Glomerular visceral epithelial cell (primary cell): Measurements from ENCODE around the gene TXNDC11.
A peak's percentile ranks its signal among the peaks of the same experiment; 100 is the strongest.

Source experiments
- DNase-seq: peaks from one replicate; pipeline ENCODE4 v3.0.0-alpha.2; 2016; ENCODE audit errors: extremely low spot score

The TXNDC11 gene

GRCh38 chr16:11660565-11660964 is 82.1 kb downstream of the TXNDC11 start:
- DNase-seq = no peak

GRCh38 chr16:11658896-11659708 is 83.6 kb downstream of the TXNDC11 start:
- no peak for DNase-seq

GRCh38 chr16:11657556-11657955 is 85.1 kb downstream of the TXNDC11 start:
- DNase-seq = no peak

- no peak for DNase-seq
Measured at GRCh38 chr16:11655655-11656054, 87.0 kb downstream of the TXNDC11 start.

GRCh38 chr16:11651796-11652195 is 90.9 kb downstream of the TXNDC11 start:
- no peak for DNase-seq

GRCh38 chr16:11650641-11651591 is 91.7 kb downstream of the TXNDC11 start:
- no peak for DNase-seq

- DNase-seq = no peak
Measured at GRCh38 chr16:11649276-11649675, 93.4 kb downstream of the TXNDC11 start.

- DNase-seq = no peak
Measured at GRCh38 chr16:11642765-11643116, 99.9 kb downstream of the TXNDC11 start.

- peak; percentile 70 for DNase-seq
Measured at GRCh38 chr16:11640987-11641817, 101.5 kb downstream of the TXNDC11 start.

GRCh38 chr16:11639925-11640899 is 102.4 kb downstream of the TXNDC11 start:
- DNase-seq = peak; percentile 90

- no peak for DNase-seq
Measured at GRCh38 chr16:11639008-11639562, 103.6 kb downstream of the TXNDC11 start.

GRCh38 chr16:11638140-11638539 is 104.5 kb downstream of the TXNDC11 start:
- no peak for DNase-seq

- DNase-seq = no peak
Measured at GRCh38 chr16:11637320-11637719, 105.3 kb downstream of the TXNDC11 start.

GRCh38 chr16:11636172-11636721 is 106.4 kb downstream of the TXNDC11 start:
- no peak for DNase-seq

- DNase-seq = no peak
Measured at GRCh38 chr16:11635679-11636171, 106.9 kb downstream of the TXNDC11 start.

- no peak for DNase-seq
Measured at GRCh38 chr16:11635113-11635652, 107.5 kb downstream of the TXNDC11 start.

- no peak for DNase-seq
Measured at GRCh38 chr16:11634312-11634711, 108.3 kb downstream of the TXNDC11 start.

GRCh38 chr16:11633113-11633512 is 109.5 kb downstream of the TXNDC11 start:
- DNase-seq = no peak

GRCh38 chr16:11632455-11632939 is 110.2 kb downstream of the TXNDC11 start:
- DNase-seq = peak; percentile 79
